Measurements from ENCODE around the gene GPR45. TPM values are rescaled to one million over a fixed set of nuclear protein-coding genes. Genes with fewer than 3 reads are reported as not detected.

The GPR45 gene
- total and polyA plus RNA-seq, 10 of the 15 experiments (the other 5 are each of a cell fraction or from before 2014, with no cell fraction given): not detected

GRCh38 chr2:105274046-105274445 is 32.5 kb downstream of the GPR45 start:
- Histone ChIP-seq H3K4me3 (no peak overlapping the region), H3K9ac (ENCODE audit: control insufficient read depth, insufficient read depth, low read length) (no peak overlapping the region), H3K4me1 (ENCODE audit: control insufficient read depth, insufficient read depth, low read length) (no peaks in the 10 kb centered on the region), H3K79me2 (ENCODE audit: control insufficient read depth, insufficient read depth, low read length) (no peaks in the 10 kb centered on the region), H3K27ac (ENCODE audit: control insufficient read depth, insufficient read depth) (no peak overlapping the region), H3K9me3 (replicated peaks; ENCODE audit: control insufficient read depth, insufficient read depth, low read length) (no peaks in the 10 kb centered on the region), H3K4me2 (ENCODE audit: control insufficient read depth, insufficient read depth) (no peak overlapping the region), H4K20me1 (ENCODE audit: control insufficient read depth, insufficient read depth) (no peaks in the 10 kb centered on the region), H2AFZ (ENCODE audit: control insufficient read depth, low read depth, low read length) (no peak overlapping the region), H3K27me3 (replicated peaks in 1 of 2; ENCODE audit: control insufficient read depth in 2 of 2, insufficient read depth in 2 of 2, low read length in 1 of 2) (no peaks in the 10 kb centered on the region), H3K36me3 (ENCODE audit: control insufficient read depth in 2 of 2, insufficient read depth in 2 of 2, low read length in 1 of 2) (peaks cover 29 to 36% of the 10 kb centered on the region in 2 experiments)
- FAIRE-seq (no peak), DNase-seq (ENCODE audit: low read depth, low spot score) (no peak), ATAC-seq (no peak)
- WGBS (ENCODE audit: insufficient coverage, insufficient replicate concordance, low lambda C conversion rate, missing lambda C conversion rate): 98% methylated on average over 4 of the region's 4 CpGs
- in situ Hi-C loops (cut with MboI) (no loop called here), intact Hi-C loops (cut with micrococcal nuclease; ENCODE audit: unreplicated experiment) (no loop called here)
- ChIA-PET CTCF (no interaction called here), SMC1A (ENCODE audit: uncharacterized antibody, unreplicated experiment) (no interaction called here), POLR2A (no interaction called here), RAD21 (ENCODE audit: unreplicated experiment) (no interaction called here)
- TF ChIP-seq BRCA1 (IDR thresholded peaks at IDR 0.05; ENCODE audit: low read depth, low read length): no peak
- no peak for TF ChIP-seq REST (IDR thresholded peaks at IDR 0.05; ENCODE audit: low read depth, low read length)
- TF ChIP-seq ZZZ3 (IDR thresholded peaks at IDR 0.05; ENCODE audit: control insufficient read depth, insufficient read length, low read depth): no peak
- no peak for TF ChIP-seq HDAC2 (IDR thresholded peaks at IDR 0.05)
- TF ChIP-seq ATF3 (IDR thresholded peaks at IDR 0.05; ENCODE audit: borderline replicate concordance, extremely low read depth, low read depth, low read length): no peak
- BruUV-seq (replicated peaks): no TSS peak

All from GM12878 (cell line).